A549 (cell line): ENCODE measurements around the gene TCF3. TPM values are rescaled to one million over a fixed set of nuclear protein-coding genes. Genes with fewer than 3 reads are reported as not detected.
A peak's percentile ranks its signal among the peaks of the same experiment; 100 is the strongest.

Experiments used
- ATAC-seq, 2 experiments: fragments of 200-7000 bp in 1 of 2; fragments of >200 bp in 1 of 2; cut with Nextera tagmentation in 1 of 2; cut with Tn5 transposase in 1 of 2; 3 replicates each; pipeline versions ENCODE4 v1.8.0 to v1.9.1; 2018 to 2020; ENCODE audit warnings: mild to moderate bottlenecking in 1 of 2, moderate library complexity in 1 of 2
- CTCF ChIA-PET: fragments of 300-600 bp; sonication (Branson Sonifier 250); formaldehyde crosslinking; extraction: SDS; loops from one replicate; lab custom pipeline; 2021; ENCODE audit warnings: antibody characterized with exemption, inconsistent platforms; lab: Yijun Ruan, JAX
- POLR2A ChIA-PET: fragments of 350-600 bp; formaldehyde crosslinking; extraction: SDS; loops from one replicate; lab custom pipeline; 2021; ENCODE audit warnings: antibody characterized with exemption, inconsistent platforms; lab: Yijun Ruan, JAX
- DNase-seq, 2 experiments: peaks; one replicate each; pipeline versions ENCODE4 v3.0.0 to v3.0.0-alpha.2; 2011 to 2016; ENCODE audit warnings: low read depth in 1 of 2, low spot score in 1 of 2
- FAIRE-seq: peaks from 2 replicates; lab custom pipeline; 2011; peaks lifted over from hg19 to GRCh38; lab: Jason Lieb, UNC
- H3K27ac ChIP-seq, 2 experiments: fragments of >200 bp; sonication (Bioruptor Twin); formaldehyde crosslinking; 3 replicates each; pipeline ENCODE4 v1.5.1; 2016 to 2017
- H3K4me1 ChIP-seq: fragments of >200 bp; sonication (Bioruptor Twin); formaldehyde crosslinking; 3 replicates; pipeline ENCODE4 v1.6.1; 2016
- H3K4me2 ChIP-seq: fragments of >200 bp; sonication (Bioruptor Twin); formaldehyde crosslinking; 3 replicates; pipeline ENCODE4 v1.6.1; 2016
- H3K4me3 ChIP-seq: fragments of >200 bp; sonication (Bioruptor Twin); formaldehyde crosslinking; 3 replicates; pipeline ENCODE4 v1.5.1; 2016
- H3K9me3 ChIP-seq: fragments of >200 bp; sonication (Bioruptor Twin); formaldehyde crosslinking; 3 replicates; pipeline ENCODE4 v1.6.1; 2016
- CBX2 ChIP-seq: fragments of 200-600 bp; sonication (generic); IDR thresholded peaks from 2 replicates; pipeline ENCODE4 v1.6.1; 2016; ENCODE audit warnings: low read depth, mild to moderate bottlenecking, borderline replicate concordance
- GATA3 ChIP-seq: IDR thresholded peaks from 2 replicates; pipeline ENCODE4 v1.6.1; 2012; ENCODE audit warnings: borderline replicate concordance
- HES2 ChIP-seq: fragments of >200 bp; sonication (Bioruptor Twin); formaldehyde crosslinking; IDR thresholded peaks from 2 replicates; pipeline ENCODE4 v1.6.1; 2016
- HOXA7 ChIP-seq: fragments of 250-450 bp; sonication (Bioruptor Pico); IDR thresholded peaks from 2 replicates; pipeline ENCODE4 v1.5.0; 2020; ENCODE audit warnings: mild to moderate bottlenecking, moderate library complexity
- HOXB5 ChIP-seq: fragments of 250-450 bp; sonication (Bioruptor Pico); IDR thresholded peaks from 2 replicates; pipeline ENCODE4 v1.5.0; 2020; ENCODE audit warnings: mild to moderate bottlenecking, moderate library complexity
- MAX ChIP-seq: IDR thresholded peaks from 2 replicates; pipeline ENCODE4 v1.6.1; 2012
- MYC ChIP-seq: IDR thresholded peaks from 2 replicates; pipeline ENCODE4 v1.6.1; 2012; ENCODE audit warnings: mild to moderate bottlenecking, inconsistent platforms, low read length, improper control_type of control experiment, borderline replicate concordance
- NFE2L2 ChIP-seq: fragments of 150-350 bp; conservative IDR thresholded peaks from 2 replicates; pipeline ENCODE4 v1.6.1; 2014; ENCODE audit warnings: low read length
- RAD21 ChIP-seq, 2 experiments: fragments of >200 bp in 1 of 2; sonication (Bioruptor Twin) in 1 of 2; formaldehyde crosslinking in 1 of 2; IDR thresholded peaks in 1 of 2; conservative IDR thresholded peaks in 1 of 2; 2 replicates in 1 of 2; 3 replicates in 1 of 2; pipeline ENCODE4 v1.6.1; 2012 to 2018; ENCODE audit warnings: inconsistent platforms in 1 of 2
- RARB ChIP-seq: fragments of 250-450 bp; sonication (Bioruptor Pico); IDR thresholded peaks from 2 replicates; pipeline ENCODE4 v1.8.0; 2021; ENCODE audit warnings: mild to moderate bottlenecking, moderate library complexity
- REST ChIP-seq: fragments of 200-600 bp; sonication (generic); IDR thresholded peaks from 2 replicates; pipeline ENCODE4 v1.6.1; 2016; ENCODE audit warnings: antibody characterized with exemption, mild to moderate bottlenecking, moderate library complexity
- TFCP2L1 ChIP-seq: fragments of 250-450 bp; sonication (Bioruptor Pico); IDR thresholded peaks from 2 replicates; pipeline ENCODE4 v1.5.0; 2021; ENCODE audit warnings: mild to moderate bottlenecking
- TP53 ChIP-seq: fragments of 250-450 bp; sonication (Bioruptor Pico); IDR thresholded peaks from 2 replicates; pipeline ENCODE4 v1.5.0; 2021; ENCODE audit warnings: mild to moderate bottlenecking, moderate library complexity
- ZC3H11A ChIP-seq: fragments of 450-650 bp; IDR thresholded peaks from 2 replicates; pipeline ENCODE4 v1.6.1; 2014; ENCODE audit warnings: antibody characterized with exemption, mild to moderate bottlenecking
- ZNF302 ChIP-seq: fragments of 250-450 bp; sonication (Bioruptor Pico); IDR thresholded peaks from 2 replicates; pipeline ENCODE4 v1.9.0; 2021; ENCODE audit warnings: inconsistent platforms, mild to moderate bottlenecking, moderate library complexity
- WGBS: methylation state at CpG from one replicate; pipeline ENCODE4 v1.1.6; 2017; ENCODE audit errors: missing lambda C conversion rate; 5-methylcytosine and 5-hydroxymethylcytosine counted together
- polyA plus RNA-seq, 4 experiments: library from polyadenylated mRNA; depleted of rRNA in 3 of 4; stranded (reverse); fragments of >200 nt; fragmentation: RNase III in 1 of 4; extraction: RNeasy Plus Mini Kit Qiagen cat#74134 plus additional on column Dnase treatment in 1 of 4; gene quantifications; 2 replicates in 3 of 4; 3 replicates in 1 of 4; pipeline ENCODE4 v1.2.3, GENCODE V29; 2011 to 2017

The TCF3 gene
- polyA plus RNA-seq, 2 of the 4 experiments (the other 2 are of a cell fraction), result 25.6 to 52.6 TPM

GRCh38 chr19:1577090-1577928 lies 75.1 kb downstream of the TCF3 start:
- POLR2A ChIA-PET, result interaction anchor here (0.6 kb wide), 1 partner anchor 11 kb away, joined by 3 read pairs; no protein-coding TSS in a partner anchor

GRCh38 chr19:1576242-1577089 lies 75.9 kb downstream of the TCF3 start:
- peak in 1 of 2 experiments; percentile 8; a peak in 3 of 6 replicates for ATAC-seq
- Histone ChIP-seq H3K4me3 (no peak overlapping the region), H3K4me1 (no peaks in the 10 kb centered on the region), H3K4me2 (no peak overlapping the region), H3K27ac (no peak overlapping the region), H3K9me3 (no peaks in the 10 kb centered on the region)
- 92% methylated on average over 14 of the region's 30 CpGs for WGBS
- no peak for TF ChIP-seq MYC
- TF ChIP-seq CBX2, result no peak
- no peak for TF ChIP-seq HOXB5 (CRISPR knock-in tag)
- TF ChIP-seq TFCP2L1 (CRISPR knock-in tag), result no peak
- TF ChIP-seq HES2, result no peak
- DNase-seq, result no peak
- CTCF ChIA-PET, result interaction anchor here (1.3 to 1.5 kb wide), 2 partner anchors 15 to 30 kb away, joined by 5 read pairs; no protein-coding TSS in a partner anchor
- POLR2A ChIA-PET, result interaction anchor here (0.6 kb wide), 1 partner anchor 11 kb away, joined by 3 read pairs; no protein-coding TSS in a partner anchor
- no peak for FAIRE-seq

More at GRCh38 chr19:1577090-1577928, 75.1 kb downstream of the TCF3 start:
- Histone ChIP-seq H3K4me2 (no peak overlapping the region), H3K27ac (no peak overlapping the region)
- no peak for DNase-seq
- 85% methylated on average over 32 of the region's 41 CpGs for WGBS
- TF ChIP-seq REST, result no peak
- TF ChIP-seq HOXB5 (CRISPR knock-in tag), result no peak
- no peak for TF ChIP-seq ZC3H11A
- TF ChIP-seq, all 56 proteins: peak for 0
- Histone ChIP-seq H3K9me3 (no peaks in the 10 kb centered on the region), H3K4me1 (no peaks in the 10 kb centered on the region), H3K4me3 (no peak overlapping the region)
- FAIRE-seq (no peak), ATAC-seq (peak in 1 of 2 experiments; percentile 12; a peak in 3 of 6 replicates)
- CTCF ChIA-PET, result interaction anchor here (1.5 to 2.0 kb wide), 2 partner anchors 14 to 31 kb away, joined by 5 to 7 read pairs; no protein-coding TSS in a partner anchor

GRCh38 chr19:1575323-1576241 lies 76.8 kb downstream of the TCF3 start:
- no peak for TF ChIP-seq MAX
- TF ChIP-seq NFE2L2, result no peak
- no peak for TF ChIP-seq HOXA7 (CRISPR knock-in tag)
- TF ChIP-seq GATA3, result no peak
- TF ChIP-seq ZC3H11A, result no peak
- TF ChIP-seq TP53 (CRISPR knock-in tag), result no peak
- no peak for TF ChIP-seq RARB
- TF ChIP-seq ZNF302, result no peak
- TF ChIP-seq RAD21 (conservative IDR thresholded peaks at IDR 0.05 in 1 of 2, IDR thresholded peaks at IDR 0.05 in 1 of 2), result no peak
- H3K4me2 ChIP-seq, result no peak overlapping the region
- WGBS, result 90% methylated on average over 22 of the region's 22 CpGs
- DNase-seq (no peak), ATAC-seq (peak; percentile 13 to 44; a peak in 2 of 6 replicates), FAIRE-seq (no peak)
- no peak overlapping the region for H3K27ac ChIP-seq
- POLR2A ChIA-PET, result no interaction called here
- no peaks in the 10 kb centered on the region for H3K9me3 ChIP-seq
- CTCF ChIA-PET, result interaction anchor here (0.9 to 1.5 kb wide), 3 partner anchors 13 to 29 kb away, joined by 3 to 5 read pairs (median 5); no protein-coding TSS in a partner anchor
- H3K4me3 ChIP-seq, result no peak overlapping the region
- no peaks in the 10 kb centered on the region for H3K4me1 ChIP-seq
